RWPE1 (cell line): Measurements from ENCODE around the gene PEMT.
"Not testable (repeated sequence)": the region's sequence is repeated elsewhere in the genome, so short reads cannot be mapped to it uniquely, and the experiment has no call there.

ENCODE experiments used
- CTCF ChIA-PET: fragments of 350-600 bp; sonication (Branson Sonifier 250); formaldehyde crosslinking; extraction: SDS; loops from one replicate; lab custom pipeline; 2021; lab: Yijun Ruan, JAX
- POLR2A ChIA-PET: fragments of 400-600 bp; formaldehyde crosslinking; extraction: SDS; loops from one replicate; lab custom pipeline; 2020; ENCODE audit warnings: antibody characterized with exemption; ENCODE audit not compliant: low non-redundant PET; lab: Yijun Ruan, JAX
- DNase-seq: peaks from one replicate; pipeline ENCODE4 v3.0.0; 2012; ENCODE audit warnings: low spot score
- H3K27ac ChIP-seq: fragments of 450-650 bp; 2 replicates; pipeline ENCODE4 v1.5.1; 2017
- CTCF ChIP-seq: fragments of 450-650 bp; conservative IDR thresholded peaks from 2 replicates; pipeline ENCODE4 v1.5.1; 2017; ENCODE audit warnings: low read depth, mild to moderate bottlenecking

PEMT gene, protein sequence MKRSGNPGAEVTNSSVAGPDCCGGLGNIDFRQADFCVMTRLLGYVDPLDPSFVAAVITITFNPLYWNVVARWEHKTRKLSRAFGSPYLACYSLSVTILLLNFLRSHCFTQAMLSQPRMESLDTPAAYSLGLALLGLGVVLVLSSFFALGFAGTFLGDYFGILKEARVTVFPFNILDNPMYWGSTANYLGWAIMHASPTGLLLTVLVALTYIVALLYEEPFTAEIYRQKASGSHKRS

GRCh38 chr17:17591355-17592298, at the start of gene PEMT:
Gene PEMT, minus strand, starts transcription at chr17:17591708. Its CDS starts 82 bp downstream, at chr17:17591626.
- ChIA-PET CTCF (interaction anchor here (0.6 to 1.7 kb wide), 6 partner anchors 22 to 95 kb away, joined by 3 to 7 read pairs (median 4); no protein-coding TSS in a partner anchor), POLR2A (interaction anchor here (0.5 kb wide), 1 partner anchor 36 kb away, joined by 3 read pairs; no protein-coding TSS in a partner anchor)
- TF ChIP-seq CTCF, result no peak
- H3K27ac ChIP-seq, result peak within 1 kb of the TSS; percentile 89
- DNase-seq, result peak; percentile 94

DNA sequence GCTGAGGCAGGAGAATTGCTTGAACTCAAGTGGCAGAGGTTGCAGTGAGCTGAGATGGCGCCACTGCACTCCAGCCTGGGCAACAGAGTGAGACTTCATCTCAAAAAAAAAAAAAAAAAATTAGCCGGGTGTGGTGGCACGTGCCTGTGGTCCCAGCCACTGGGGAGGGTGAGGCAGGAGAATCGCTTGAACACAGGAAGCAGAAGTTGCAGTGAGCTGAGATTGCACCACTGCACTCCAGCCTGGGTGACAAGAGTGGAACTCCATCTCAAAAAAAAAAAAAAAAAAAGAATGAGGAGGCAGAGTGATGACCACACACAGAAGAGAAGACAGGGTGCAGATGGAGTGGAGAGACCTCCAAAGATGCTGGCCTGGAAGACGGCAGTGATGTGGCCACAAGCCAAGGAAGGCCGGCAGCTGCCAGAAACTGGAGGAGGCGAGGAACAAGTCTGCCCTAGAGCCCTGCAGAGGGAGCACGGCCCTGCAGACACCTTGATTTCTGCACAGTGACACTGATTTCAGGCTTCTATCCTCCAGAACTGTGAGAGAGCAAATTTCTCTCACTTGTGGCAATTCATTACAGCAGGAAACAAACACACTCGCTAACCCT, 48.3 kb upstream of the PEMT start:
- H3K27ac ChIP-seq, DNase-seq, POLR2A ChIA-PET: not testable (repeated sequence)
- CTCF ChIA-PET, result interaction anchor here (2.9 kb wide), 1 partner anchor 143 kb away, joined by 16 read pairs; the partner anchor contains the start of gene RASD1

GRCh38 chr17:17638467-17638866, 47.0 kb upstream of the PEMT start:
- H3K27ac ChIP-seq, result no peak overlapping the region
- no peak for DNase-seq
- ChIA-PET CTCF (interaction anchor here (0.6 to 0.7 kb wide), 3 partner anchors 126 to 268 kb away, joined by 3 to 5 read pairs (median 3); no protein-coding TSS in a partner anchor), POLR2A (no interaction called here)
- TF ChIP-seq CTCF, result no peak

DNA sequence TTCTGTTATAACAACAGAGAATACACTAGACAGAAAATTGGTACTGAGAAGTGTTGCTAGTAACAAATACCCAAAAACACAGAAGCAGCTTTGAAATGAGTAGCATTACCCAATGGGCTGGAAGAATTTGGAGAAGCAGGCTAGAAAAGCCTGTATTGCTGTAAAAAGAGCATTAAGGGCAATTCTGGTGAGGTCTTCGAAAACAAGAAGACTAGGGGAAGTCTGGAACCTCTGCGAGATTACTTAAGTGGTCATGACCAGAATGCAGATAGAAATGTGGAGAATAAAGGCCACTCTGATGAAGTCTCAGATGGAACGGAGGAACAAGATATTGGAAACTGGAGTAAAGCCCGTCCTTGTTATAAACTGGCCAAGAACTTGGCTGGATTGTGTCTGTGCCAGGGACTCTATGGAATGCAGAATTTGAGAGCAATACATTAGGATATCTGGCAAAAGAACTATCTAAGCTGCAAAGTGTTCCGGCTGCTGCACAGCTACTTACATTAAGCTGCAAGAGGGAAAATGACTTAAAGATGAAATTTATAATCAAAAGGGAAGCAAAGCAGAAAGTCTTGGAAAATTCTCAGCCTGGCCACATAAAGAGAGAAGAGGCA, 44.9 kb upstream of the PEMT start:
- no peak overlapping the region for H3K27ac ChIP-seq
- ChIA-PET CTCF (interaction anchor here (0.7 to 1.5 kb wide), 3 partner anchors 23 to 281 kb away, joined by 3 read pairs; no protein-coding TSS in a partner anchor), POLR2A (no interaction called here)
- DNase-seq, result no peak
- TF ChIP-seq CTCF, result no peak

- POLR2A ChIA-PET, DNase-seq, H3K27ac ChIP-seq: not testable (repeated sequence)
- CTCF ChIA-PET, result interaction anchor here (0.7 to 1.5 kb wide), 3 partner anchors 23 to 280 kb away, joined by 3 read pairs; no protein-coding TSS in a partner anchor
Observed at GRCh38 chr17:17635537-17636271, 44.2 kb upstream of the PEMT start.

GRCh38 chr17:17635126-17635525, 43.6 kb upstream of the PEMT start:
- CTCF ChIA-PET, result interaction anchor here (1.1 kb wide), 1 partner anchor 21 kb away, joined by 3 read pairs; no protein-coding TSS in a partner anchor
- TF ChIP-seq CTCF, result no peak
- POLR2A ChIA-PET, result no interaction called here
- H3K27ac ChIP-seq, result no peak overlapping the region
- DNase-seq, result no peak
